Measurements from ENCODE around the gene PSMD1.
"Not testable (repeated sequence)": the region's sequence is repeated elsewhere in the genome, so short reads cannot be mapped to it uniquely, and the experiment has no call there.

PSMD1 gene

GRCh38 chr2:231099918-231100317 is 43.3 kb downstream of the PSMD1 start:
- CTCF ChIA-PET, result interaction anchor here (6.6 to 13.9 kb wide), 2 partner anchors 95 to 126 kb away, joined by 87 to 336 read pairs; partner anchors contain the start of gene ARMC9
- H3K4me3 ChIP-seq (ENCODE audit: low read depth, low read length), result no peak overlapping the region
- POLR2A ChIA-PET, result no interaction called here
- no peak for DNase-seq (ENCODE audit: low read depth, low spot score)
- TF ChIP-seq CTCF (IDR thresholded peaks at IDR 0.05; ENCODE audit: insufficient read depth, low read length, missing control alignments), result no peak

GRCh38 chr2:231100321-231100720 is 43.7 kb downstream of the PSMD1 start:
- CTCF ChIA-PET, result interaction anchor here (4.8 to 13.9 kb wide), 3 partner anchors 95 to 312 kb away, joined by 57 to 336 read pairs (median 87); partner anchors contain the start of gene ARMC9
- H3K4me3 ChIP-seq (ENCODE audit: low read depth, low read length); POLR2A ChIA-PET; DNase-seq (ENCODE audit: low read depth, low spot score): not testable (repeated sequence)

GRCh38 chr2:231100990-231101389 is 44.3 kb downstream of the PSMD1 start:
- POLR2A ChIA-PET, result no interaction called here
- CTCF ChIA-PET, result interaction anchor here (1.0 to 13.9 kb wide), 5 partner anchors 94 to 311 kb away, joined by 3 to 336 read pairs (median 57); partner anchors contain the start of gene ARMC9
- no peak for DNase-seq (ENCODE audit: low read depth, low spot score)
- TF ChIP-seq CTCF (IDR thresholded peaks at IDR 0.05; ENCODE audit: insufficient read depth, low read length, missing control alignments), result no peak
- H3K4me3 ChIP-seq (ENCODE audit: low read depth, low read length), result no peak overlapping the region

- no peak overlapping the region for H3K4me3 ChIP-seq (ENCODE audit: low read depth, low read length)
- CTCF ChIA-PET, result interaction anchor here (0.6 to 13.9 kb wide), 21 partner anchors 9 to 355 kb away, joined by 3 to 336 read pairs (median 10); partner anchors contain the start of genes ARMC9 and HTR2B
- no peak for DNase-seq (ENCODE audit: low read depth, low spot score)
- no peak for TF ChIP-seq CTCF (IDR thresholded peaks at IDR 0.05; ENCODE audit: insufficient read depth, low read length, missing control alignments)
- POLR2A ChIA-PET, result no interaction called here
These were observed 46.1 kb downstream of the PSMD1 start for GRCh38 chr2:231102772-231103171.

- no peak overlapping the region for H3K4me3 ChIP-seq (ENCODE audit: low read depth, low read length)
- peak; percentile 26 for DNase-seq (ENCODE audit: low read depth, low spot score)
- peak; percentile 66 for TF ChIP-seq CTCF (IDR thresholded peaks at IDR 0.05; ENCODE audit: insufficient read depth, low read length, missing control alignments)
- ChIA-PET CTCF (interaction anchor here (0.7 to 13.9 kb wide), 46 partner anchors 8 to 353 kb away, joined by 3 to 336 read pairs (median 5); partner anchors contain the start of genes ARMC9, HTR2B and PSMD1), POLR2A (interaction anchor here (0.5 to 0.6 kb wide), 2 partner anchors 20 to 47 kb away, joined by 3 read pairs; no protein-coding TSS in a partner anchor)
These were observed 47.5 kb downstream of the PSMD1 start for GRCh38 chr2:231104115-231104713.

- no peak for DNase-seq (ENCODE audit: low read depth, low spot score)
- TF ChIP-seq CTCF (IDR thresholded peaks at IDR 0.05; ENCODE audit: insufficient read depth, low read length, missing control alignments), result no peak
- POLR2A ChIA-PET, result no interaction called here
- no peak overlapping the region for H3K4me3 ChIP-seq (ENCODE audit: low read depth, low read length)
- CTCF ChIA-PET, result interaction anchor here (0.6 to 4.4 kb wide), 14 partner anchors 10 to 341 kb away, joined by 3 to 36 read pairs (median 4); no protein-coding TSS in a partner anchor
These were observed 53.9 kb downstream of the PSMD1 start for GRCh38 chr2:231110551-231110950.

All from AG04449 (cell line).